Lung (tissue), 12 donors: Measurements from ENCODE around the gene KRT86. TPM values are rescaled to one million over a fixed set of nuclear protein-coding genes. Genes with fewer than 3 reads are reported as not detected.
"Not testable (repeated sequence)": the region's sequence is repeated elsewhere in the genome, so short reads cannot be mapped to it uniquely, and the experiment has no call there.

ENCODE experiments used
- ATAC-seq: fragments of 200-7000 bp; cut with Tn5 transposase; one replicate; pipeline ENCODE4 v1.9.1; 2020; ENCODE audit warnings: moderate number of reproducible peaks; ENCODE audit not compliant: insufficient read depth, low FRiP score
- DNase-seq, 3 donors: peaks; one replicate each; pipeline ENCODE4 v3.0.0-alpha.2; 2013 to 2017
- H3K27ac ChIP-seq, 2 donors: one replicate each; pipeline ENCODE4 v1.5.1; 2013; ENCODE audit warnings: mild to moderate bottlenecking in 2 of 2, moderate library complexity in 2 of 2, control low read depth in 1 of 2, inconsistent platforms in 1 of 2, low read depth in 1 of 2, low read length in 1 of 2
- H3K27me3 ChIP-seq, 3 donors: one replicate each; pipeline ENCODE4 v1.5.1; 2013; ENCODE audit warnings: low read length in 2 of 3; ENCODE audit not compliant: control insufficient read depth in 3 of 3, insufficient read depth in 3 of 3
- H3K36me3 ChIP-seq, 4 donors: one replicate each; pipeline ENCODE4 v1.5.1; 2013; ENCODE audit warnings: low read length in 4 of 4, mild to moderate bottlenecking in 1 of 4, moderate library complexity in 1 of 4; ENCODE audit not compliant: control insufficient read depth in 4 of 4, insufficient read depth in 4 of 4
- H3K4me1 ChIP-seq, 5 donors: one replicate each; pipeline ENCODE4 v1.5.1; 2013; ENCODE audit warnings: low read length in 5 of 5, mild to moderate bottlenecking in 2 of 5, moderate library complexity in 1 of 5; ENCODE audit not compliant: control insufficient read depth in 5 of 5, insufficient read depth in 5 of 5
- H3K4me3 ChIP-seq: one replicate; pipeline ENCODE4 v1.5.1; 2013; ENCODE audit warnings: mild to moderate bottlenecking, control low read depth, moderate library complexity
- H3K9ac ChIP-seq, 2 donors: one replicate each; pipeline ENCODE4 v1.5.1; 2013; ENCODE audit warnings: low read length in 2 of 2, control low read depth in 1 of 2; ENCODE audit not compliant: insufficient read depth in 1 of 2
- H3K9me3 ChIP-seq, 4 donors: one replicate each; pipeline ENCODE4 v1.5.1; 2013; ENCODE audit warnings: low read length in 3 of 4, mild to moderate bottlenecking in 1 of 4, moderate library complexity in 1 of 4; ENCODE audit not compliant: control insufficient read depth in 4 of 4, insufficient read depth in 3 of 4
- CTCF ChIP-seq: IDR thresholded peaks from 2 replicates; pipeline ENCODE4 v1.5.1; 2012; ENCODE audit warnings: mild to moderate bottlenecking; ENCODE audit errors: control extremely low read depth, extremely low read depth
- WGBS, 2 donors: extraction: QIAGEN DNeasy Blood & Tissue Kit; methylation state at CpG; one replicate each; pipeline ENCODE4 v1.1.7; 2013; 5-methylcytosine and 5-hydroxymethylcytosine counted together
- polyA plus RNA-seq, 2 donors: library from polyadenylated mRNA; stranded (reverse); fragments of 200-250 nt; gene quantifications; one replicate each; pipeline ENCODE4 v1.2.1, GENCODE V29; 2013
- total RNA-seq, 2 donors: library from RNA; depleted of rRNA in 1 of 2; stranded (reverse); fragments of >200 nt in 1 of 2; gene quantifications; one replicate each; pipeline ENCODE4 v1.2.1, GENCODE V29; 2014 to 2021
- donor health status: control.
- donor health status: control.
- donor health status: Bipolar disorder and iron deficiency.
- donor health status: healthy.
- donor health status: DM: yes; HTN: yes; CAD: no.

The KRT86 gene
- total and polyA plus RNA-seq, 4 donors = 0.11 to 1.1 (median 0.31) TPM; not detected in 1

DNA sequence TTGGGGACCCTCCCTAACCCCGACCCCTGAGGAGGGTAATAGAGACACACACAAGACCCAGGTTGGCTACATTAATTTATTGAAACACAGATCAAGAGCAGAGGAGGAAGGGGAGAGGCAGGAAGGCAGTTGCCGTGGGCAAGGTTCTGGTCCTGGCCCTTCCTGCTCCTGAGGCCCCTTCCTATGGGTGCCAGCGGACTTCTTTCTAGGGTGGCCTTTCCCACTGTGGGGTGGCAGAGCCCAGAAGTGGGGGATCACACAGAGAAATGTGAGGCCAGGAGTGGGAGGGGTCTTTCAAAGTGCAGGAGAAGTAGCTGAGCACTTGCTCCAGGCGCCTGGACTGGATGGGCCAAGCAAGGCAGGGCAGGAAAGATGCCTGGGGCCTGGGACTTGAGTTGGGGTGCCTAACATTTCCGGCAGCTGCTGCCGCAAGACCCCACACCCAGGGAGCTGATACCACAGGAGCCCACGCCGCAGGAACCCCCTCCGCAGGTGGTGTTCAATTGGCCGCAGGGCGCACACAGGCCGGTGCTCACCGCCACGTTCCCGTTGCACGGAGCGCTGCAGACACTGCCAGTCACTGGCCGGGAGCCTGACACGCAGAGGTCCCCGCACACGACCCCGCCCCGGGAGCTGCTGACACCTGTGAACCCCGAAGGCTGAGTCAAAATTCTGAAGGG is 11.5 kb downstream of the KRT86 start:
- TF ChIP-seq CTCF = no peak
- Histone ChIP-seq H3K4me1 (peaks cover 0 to 4% (median 0%) of the 10 kb centered on the region in 5 donors), H3K27me3 (no peaks in the 10 kb centered on the region), H3K9me3 (no peaks in the 10 kb centered on the region), H3K4me3 (no peak overlapping the region), H3K27ac (no peak overlapping the region), H3K36me3 (no peaks in the 10 kb centered on the region), H3K9ac (no peak overlapping the region)
- WGBS, 2 donors = 89 to 91% methylated on average over 24 of the region's 24 CpGs
- DNase-seq = no peak
- ATAC-seq = no peak

GRCh38 chr12:52286857-52287785 is 12.7 kb downstream of the KRT86 start:
- ATAC-seq, H3K4me3 ChIP-seq, DNase-seq, H3K36me3 ChIP-seq, H3K9ac ChIP-seq, H3K27me3 ChIP-seq, H3K27ac ChIP-seq, H3K4me1 ChIP-seq, H3K9me3 ChIP-seq: not testable (repeated sequence)
- WGBS, 2 donors = 88 to 89% methylated on average over 21 of the region's 21 CpGs

DNA sequence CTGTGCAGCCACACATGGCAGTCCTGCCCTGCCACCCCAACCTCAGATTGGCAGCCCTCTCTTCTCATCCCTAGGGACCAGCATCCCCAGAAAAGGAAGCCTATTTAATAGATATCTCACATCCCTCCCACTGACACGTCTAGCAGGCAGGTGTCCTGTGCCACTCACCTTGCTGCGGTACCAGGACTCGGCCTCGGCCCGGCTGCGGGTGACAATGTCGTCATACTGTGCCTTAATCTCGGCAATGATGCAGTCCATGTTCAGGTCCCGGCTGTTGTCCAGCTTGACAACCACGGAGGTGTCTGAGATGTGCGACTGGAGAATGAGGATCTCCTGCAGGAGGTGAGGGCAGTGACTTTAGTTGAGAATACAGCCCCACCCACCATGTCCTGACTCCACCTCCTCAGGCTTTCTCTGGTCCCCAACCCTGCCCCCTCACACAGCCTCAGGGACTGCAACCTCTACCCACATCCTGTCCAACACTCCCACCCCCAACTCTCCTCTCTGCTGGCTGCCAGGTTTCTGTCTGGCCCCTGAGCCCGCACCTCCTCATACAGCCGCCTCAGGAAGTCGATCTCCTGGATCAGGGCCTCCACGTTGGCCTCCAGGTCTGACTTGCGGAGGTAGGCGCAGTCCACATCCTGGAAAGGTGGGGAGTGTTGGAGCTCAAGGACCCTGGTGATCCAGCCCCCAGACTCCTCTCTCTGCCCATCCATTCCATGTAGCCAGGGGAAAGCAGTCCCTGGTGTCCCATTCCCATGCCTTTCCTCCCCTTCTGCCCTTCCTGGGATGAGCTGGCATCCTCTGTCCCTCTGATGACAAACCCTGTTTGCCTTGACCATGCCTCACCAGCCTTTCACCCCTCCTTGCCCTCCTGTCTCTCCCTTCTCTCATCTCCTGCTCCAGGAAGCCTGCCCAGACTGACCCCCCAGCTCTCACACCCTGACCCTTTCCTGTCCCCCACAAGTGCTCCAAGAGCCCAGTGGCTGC is 13.7 kb downstream of the KRT86 start:
- not testable (repeated sequence) for ATAC-seq
- WGBS, 2 donors = 59 to 75% methylated on average over 17 of the region's 17 CpGs

GRCh38 chr12:52290483-52291134 is 16.2 kb downstream of the KRT86 start:
- no CpG with 5 or more reads among the region's 5 CpGs for WGBS, 2 donors
- H3K4me3 ChIP-seq, DNase-seq, H3K9me3 ChIP-seq, H3K36me3 ChIP-seq, ATAC-seq, H3K9ac ChIP-seq, H3K4me1 ChIP-seq, H3K27ac ChIP-seq: not testable (repeated sequence)
- peaks cover 6 to 32% (median 23%) of the 10 kb centered on the region in 3 donors for H3K27me3 ChIP-seq

More for the DNA sequence above, 13.7 kb downstream of the KRT86 start:
- H3K4me1 ChIP-seq, H3K9ac ChIP-seq, H3K4me3 ChIP-seq, H3K27ac ChIP-seq, H3K9me3 ChIP-seq, H3K36me3 ChIP-seq, DNase-seq: not testable (repeated sequence)
- H3K27me3 ChIP-seq = peaks cover 0 to 18% (median 17%) of the 10 kb centered on the region in 3 donors
